GM23338 (cell line): ENCODE measurements around the gene PTPRN2.

Experiments used
- CREB1 ChIP-seq: fragments of 250-450 bp; sonication (Bioruptor Pico); IDR thresholded peaks from 2 replicates; pipeline ENCODE4 v1.5.0; 2020; ENCODE audit warnings: low read depth, mild to moderate bottlenecking, moderate library complexity
- EZH2 ChIP-seq: fragments of 200-600 bp; sonication (generic); IDR thresholded peaks from one replicate; pipeline ENCODE4 v1.8.0; 2017; ENCODE audit warnings: antibody characterized with exemption, mild to moderate bottlenecking, low read depth; ENCODE audit not compliant: unreplicated experiment
- EZH2phosphoT487 ChIP-seq: fragments of 200-600 bp; sonication (generic); IDR thresholded peaks from one replicate; pipeline ENCODE4 v1.8.1; 2018; ENCODE audit warnings: antibody characterized with exemption; ENCODE audit not compliant: unreplicated experiment
- NANOG ChIP-seq: IDR thresholded peaks from 2 replicates; pipeline ENCODE4 v1.6.1; 2016; ENCODE audit warnings: antibody characterized with exemption, borderline replicate concordance
- POLR2AphosphoS5 ChIP-seq: IDR thresholded peaks from 2 replicates; pipeline ENCODE4 v1.6.1; 2016; ENCODE audit warnings: antibody characterized with exemption, low read depth
- STAT1 ChIP-seq: IDR thresholded peaks from one replicate; pipeline ENCODE4 v1.6.1; 2016; ENCODE audit warnings: antibody characterized with exemption; ENCODE audit not compliant: unreplicated experiment
- ZNF114 ChIP-seq: fragments of 250-450 bp; sonication (Bioruptor Pico); IDR thresholded peaks from 2 replicates; pipeline ENCODE4 v1.5.0; 2020; ENCODE audit warnings: mild to moderate bottlenecking, moderate library complexity
- TF ChIP-seq, protein P1 (sequence below), 2 experiments: fragments of 200-600 bp in 1 of 2; sonication (generic) in 1 of 2; conservative IDR thresholded peaks; 2 replicates each; pipeline versions ENCODE4 v1.5.1 to v1.6.1; 2016 to 2017; ENCODE audit warnings: antibody characterized with exemption in 2 of 2, low read depth in 2 of 2, mild to moderate bottlenecking in 2 of 2, moderate library complexity in 1 of 2
- TF ChIP-seq, protein P2 (sequence below): IDR thresholded peaks from one replicate; pipeline ENCODE4 v1.6.1; 2018; ENCODE audit warnings: antibody characterized with exemption; ENCODE audit not compliant: unreplicated experiment
- TF ChIP-seq, protein P3 (sequence below): IDR thresholded peaks from 2 replicates; pipeline ENCODE4 v1.6.1; 2016; ENCODE audit warnings: antibody characterized with exemption

DNA sequence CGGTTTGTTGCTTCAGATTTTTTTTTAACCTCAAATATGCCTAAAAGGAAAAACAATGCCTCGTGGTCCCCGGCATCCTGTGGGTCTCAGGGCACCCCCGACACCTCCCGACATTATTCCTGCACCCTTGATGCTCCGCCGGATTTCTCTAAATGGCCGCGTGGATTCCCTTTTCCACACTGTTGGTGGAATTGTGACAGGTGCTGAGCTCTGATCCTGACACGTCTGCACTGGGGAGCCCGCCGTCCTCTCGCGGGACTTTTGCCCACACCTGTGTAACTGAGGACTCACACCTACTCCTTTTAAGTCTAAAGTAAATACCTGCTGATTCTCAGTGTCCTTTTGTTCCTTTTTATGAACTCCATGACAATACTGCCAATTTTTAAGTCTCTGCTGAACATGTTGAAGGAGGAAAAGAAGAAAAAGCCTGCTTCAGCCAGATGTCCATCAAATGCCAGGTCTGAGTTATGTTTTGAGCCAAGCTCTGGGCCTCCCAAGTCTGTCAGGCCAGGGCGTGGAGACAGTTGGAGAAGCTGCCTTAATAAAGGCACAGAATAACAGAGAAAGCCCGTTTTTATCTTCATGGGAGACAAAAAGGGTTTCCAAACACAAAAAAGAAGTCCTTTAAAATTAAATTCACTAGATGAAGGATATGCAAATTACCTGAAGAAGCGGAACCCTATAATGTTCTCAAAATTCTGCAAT is 682.6 kb downstream of the PTPRN2 start:
- TF ChIP-seq, protein P1, sequence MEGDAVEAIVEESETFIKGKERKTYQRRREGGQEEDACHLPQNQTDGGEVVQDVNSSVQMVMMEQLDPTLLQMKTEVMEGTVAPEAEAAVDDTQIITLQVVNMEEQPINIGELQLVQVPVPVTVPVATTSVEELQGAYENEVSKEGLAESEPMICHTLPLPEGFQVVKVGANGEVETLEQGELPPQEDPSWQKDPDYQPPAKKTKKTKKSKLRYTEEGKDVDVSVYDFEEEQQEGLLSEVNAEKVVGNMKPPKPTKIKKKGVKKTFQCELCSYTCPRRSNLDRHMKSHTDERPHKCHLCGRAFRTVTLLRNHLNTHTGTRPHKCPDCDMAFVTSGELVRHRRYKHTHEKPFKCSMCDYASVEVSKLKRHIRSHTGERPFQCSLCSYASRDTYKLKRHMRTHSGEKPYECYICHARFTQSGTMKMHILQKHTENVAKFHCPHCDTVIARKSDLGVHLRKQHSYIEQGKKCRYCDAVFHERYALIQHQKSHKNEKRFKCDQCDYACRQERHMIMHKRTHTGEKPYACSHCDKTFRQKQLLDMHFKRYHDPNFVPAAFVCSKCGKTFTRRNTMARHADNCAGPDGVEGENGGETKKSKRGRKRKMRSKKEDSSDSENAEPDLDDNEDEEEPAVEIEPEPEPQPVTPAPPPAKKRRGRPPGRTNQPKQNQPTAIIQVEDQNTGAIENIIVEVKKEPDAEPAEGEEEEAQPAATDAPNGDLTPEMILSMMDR (conservative IDR thresholded peaks at IDR 0.05; ENCODE audit: low read depth in 2 of 2): no peak
- no peak for TF ChIP-seq EZH2
- TF ChIP-seq POLR2AphosphoS5: no peak
- no peak for TF ChIP-seq EZH2phosphoT487
- no peak for TF ChIP-seq STAT1
- no peak for TF ChIP-seq NANOG
- TF ChIP-seq, protein P2, sequence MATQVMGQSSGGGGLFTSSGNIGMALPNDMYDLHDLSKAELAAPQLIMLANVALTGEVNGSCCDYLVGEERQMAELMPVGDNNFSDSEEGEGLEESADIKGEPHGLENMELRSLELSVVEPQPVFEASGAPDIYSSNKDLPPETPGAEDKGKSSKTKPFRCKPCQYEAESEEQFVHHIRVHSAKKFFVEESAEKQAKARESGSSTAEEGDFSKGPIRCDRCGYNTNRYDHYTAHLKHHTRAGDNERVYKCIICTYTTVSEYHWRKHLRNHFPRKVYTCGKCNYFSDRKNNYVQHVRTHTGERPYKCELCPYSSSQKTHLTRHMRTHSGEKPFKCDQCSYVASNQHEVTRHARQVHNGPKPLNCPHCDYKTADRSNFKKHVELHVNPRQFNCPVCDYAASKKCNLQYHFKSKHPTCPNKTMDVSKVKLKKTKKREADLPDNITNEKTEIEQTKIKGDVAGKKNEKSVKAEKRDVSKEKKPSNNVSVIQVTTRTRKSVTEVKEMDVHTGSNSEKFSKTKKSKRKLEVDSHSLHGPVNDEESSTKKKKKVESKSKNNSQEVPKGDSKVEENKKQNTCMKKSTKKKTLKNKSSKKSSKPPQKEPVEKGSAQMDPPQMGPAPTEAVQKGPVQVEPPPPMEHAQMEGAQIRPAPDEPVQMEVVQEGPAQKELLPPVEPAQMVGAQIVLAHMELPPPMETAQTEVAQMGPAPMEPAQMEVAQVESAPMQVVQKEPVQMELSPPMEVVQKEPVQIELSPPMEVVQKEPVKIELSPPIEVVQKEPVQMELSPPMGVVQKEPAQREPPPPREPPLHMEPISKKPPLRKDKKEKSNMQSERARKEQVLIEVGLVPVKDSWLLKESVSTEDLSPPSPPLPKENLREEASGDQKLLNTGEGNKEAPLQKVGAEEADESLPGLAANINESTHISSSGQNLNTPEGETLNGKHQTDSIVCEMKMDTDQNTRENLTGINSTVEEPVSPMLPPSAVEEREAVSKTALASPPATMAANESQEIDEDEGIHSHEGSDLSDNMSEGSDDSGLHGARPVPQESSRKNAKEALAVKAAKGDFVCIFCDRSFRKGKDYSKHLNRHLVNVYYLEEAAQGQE: no peak
- TF ChIP-seq, protein P3, sequence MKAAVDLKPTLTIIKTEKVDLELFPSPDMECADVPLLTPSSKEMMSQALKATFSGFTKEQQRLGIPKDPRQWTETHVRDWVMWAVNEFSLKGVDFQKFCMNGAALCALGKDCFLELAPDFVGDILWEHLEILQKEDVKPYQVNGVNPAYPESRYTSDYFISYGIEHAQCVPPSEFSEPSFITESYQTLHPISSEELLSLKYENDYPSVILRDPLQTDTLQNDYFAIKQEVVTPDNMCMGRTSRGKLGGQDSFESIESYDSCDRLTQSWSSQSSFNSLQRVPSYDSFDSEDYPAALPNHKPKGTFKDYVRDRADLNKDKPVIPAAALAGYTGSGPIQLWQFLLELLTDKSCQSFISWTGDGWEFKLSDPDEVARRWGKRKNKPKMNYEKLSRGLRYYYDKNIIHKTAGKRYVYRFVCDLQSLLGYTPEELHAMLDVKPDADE: no peak
- TF ChIP-seq ZNF114 (CRISPR knock-in tag): no peak
- TF ChIP-seq CREB1: no peak
